H9 (cell line): ENCODE data around the gene REV1. TPM values are rescaled to one million over a fixed set of nuclear protein-coding genes. Genes with fewer than 3 reads are reported as not detected.

Experiments used
- DNase-seq: peaks from one replicate; pipeline ENCODE4 v3.0.0-alpha.2; 2017
- H2AFZ ChIP-seq: one replicate; pipeline ENCODE4 v1.6.1; 2013; ENCODE audit warnings: mild to moderate bottlenecking, low read length, control low read depth, moderate library complexity
- H2AK5ac ChIP-seq: 2 replicates; pipeline ENCODE4 v1.6.1; 2013; ENCODE audit warnings: low read length, control low read depth, mixed read lengths; ENCODE audit not compliant: insufficient read length
- H2BK120ac ChIP-seq: one replicate; pipeline ENCODE4 v1.6.1; 2013; ENCODE audit warnings: low read depth, mild to moderate bottlenecking, low read length, control low read depth, inconsistent platforms; ENCODE audit not compliant: poor library complexity, severe bottlenecking
- H2BK12ac ChIP-seq: 2 replicates; pipeline ENCODE4 v1.6.1; 2013; ENCODE audit warnings: low read length, control low read depth, mixed read lengths, low read depth; ENCODE audit not compliant: insufficient read length
- H2BK15ac ChIP-seq: 2 replicates; pipeline ENCODE4 v1.6.1; 2013; ENCODE audit warnings: low read depth, low read length, control low read depth
- H2BK20ac ChIP-seq: one replicate; pipeline ENCODE4 v1.6.1; 2013; ENCODE audit warnings: low read depth, mild to moderate bottlenecking, low read length, control low read depth, inconsistent platforms; ENCODE audit not compliant: poor library complexity, severe bottlenecking
- H2BK5ac ChIP-seq: 2 replicates; pipeline ENCODE4 v1.6.1; 2013; ENCODE audit warnings: low read length, control low read depth, mixed read lengths; ENCODE audit not compliant: insufficient read length
- H3K14ac ChIP-seq: 2 replicates; pipeline ENCODE4 v1.6.1; 2013; ENCODE audit warnings: low read length, control low read depth; ENCODE audit not compliant: insufficient read depth
- H3K18ac ChIP-seq: 2 replicates; pipeline ENCODE4 v1.6.1; 2013; ENCODE audit warnings: low read depth, mild to moderate bottlenecking, mixed read lengths, low read length, control low read depth; ENCODE audit not compliant: insufficient read length
- H3K23ac ChIP-seq: 2 replicates; pipeline ENCODE4 v1.6.1; 2013; ENCODE audit warnings: low read length, control low read depth, mixed read lengths, low read depth; ENCODE audit not compliant: insufficient read length
- H3K23me2 ChIP-seq: 2 replicates; pipeline ENCODE4 v1.6.1; 2013; ENCODE audit warnings: low read depth, mild to moderate bottlenecking, mixed read lengths, low read length, control low read depth; ENCODE audit not compliant: insufficient read length, poor library complexity, severe bottlenecking
- H3K27ac ChIP-seq: 2 replicates; pipeline ENCODE4 v1.5.1; 2013; ENCODE audit warnings: low read length, control low read depth, mixed read lengths, low read depth; ENCODE audit not compliant: insufficient read length
- H3K27me3 ChIP-seq: 2 replicates; pipeline ENCODE4 v1.6.1; 2013; ENCODE audit warnings: low read length, control low read depth, inconsistent platforms; ENCODE audit not compliant: insufficient read depth
- H3K4ac ChIP-seq: 2 replicates; pipeline ENCODE4 v1.6.1; 2013; ENCODE audit warnings: low read depth, mild to moderate bottlenecking, control low read depth, inconsistent platforms, low read length, moderate library complexity
- H3K4me1 ChIP-seq: 2 replicates; pipeline ENCODE4 v1.6.1; 2013; ENCODE audit warnings: low read length, control low read depth, inconsistent platforms; ENCODE audit not compliant: insufficient read depth
- H3K4me2 ChIP-seq: 2 replicates; pipeline ENCODE4 v1.6.1; 2013; ENCODE audit warnings: low read length, control low read depth, mixed read lengths; ENCODE audit not compliant: insufficient read length, insufficient read depth
- H3K56ac ChIP-seq: 2 replicates; pipeline ENCODE4 v1.6.1; 2013; ENCODE audit warnings: low read depth, mild to moderate bottlenecking, mixed read lengths, low read length, control low read depth; ENCODE audit not compliant: insufficient read length
- H3K79me1 ChIP-seq: 2 replicates; pipeline ENCODE4 v1.6.1; 2013; ENCODE audit warnings: low read depth, mild to moderate bottlenecking, moderate library complexity, low read length, control low read depth, inconsistent platforms; ENCODE audit not compliant: insufficient read depth, poor library complexity, severe bottlenecking
- H3K79me2 ChIP-seq: 2 replicates; pipeline ENCODE4 v1.6.1; 2013; ENCODE audit warnings: low read length, control low read depth, inconsistent platforms; ENCODE audit not compliant: insufficient read depth
- H3K9ac ChIP-seq: 2 replicates; pipeline ENCODE4 v1.6.1; 2013; ENCODE audit warnings: low read length, control low read depth, mixed read lengths; ENCODE audit not compliant: insufficient read length; ENCODE audit errors: extremely low read depth
- H3K9me3 ChIP-seq: one replicate; pipeline ENCODE4 v1.6.1; 2013; ENCODE audit warnings: low read depth, low read length, inconsistent platforms; ENCODE audit not compliant: control insufficient read depth
- H3T11ph ChIP-seq: one replicate; pipeline ENCODE4 v1.6.1; 2013; ENCODE audit warnings: mild to moderate bottlenecking, low read length, control low read depth, inconsistent platforms
- H4K20me1 ChIP-seq: one replicate; pipeline ENCODE4 v1.6.1; 2013; ENCODE audit not compliant: control insufficient read depth, insufficient read length, insufficient read depth
- H4K5ac ChIP-seq: 2 replicates; pipeline ENCODE4 v1.6.1; 2013; ENCODE audit warnings: low read depth, mild to moderate bottlenecking, mixed read lengths, low read length, control low read depth; ENCODE audit not compliant: insufficient read length
- H4K8ac ChIP-seq: replicated peaks from 2 replicates; pipeline ENCODE4 v1.6.1; 2013; ENCODE audit warnings: low read length, control low read depth, mixed read lengths, low read depth; ENCODE audit not compliant: insufficient read length
- H4K91ac ChIP-seq: 2 replicates; pipeline ENCODE4 v1.6.1; 2013; ENCODE audit warnings: low read depth, mild to moderate bottlenecking, moderate library complexity, mixed read lengths, low read length, control low read depth; ENCODE audit not compliant: insufficient read length
- H3K27ac Mint-ChIP-seq, 3 experiments: 2 replicates in 2 of 3; 3 replicates in 1 of 3; pipeline ENCODE4 v1.8.0; 2020 to 2021; ENCODE audit warnings: mixed read lengths in 3 of 3, mild to moderate bottlenecking in 1 of 3, moderate library complexity in 1 of 3
- H3K27me3 Mint-ChIP-seq: 2 replicates; pipeline ENCODE4 v1.8.0; 2021; ENCODE audit warnings: low read depth, mild to moderate bottlenecking, moderate library complexity, mixed read lengths
- H3K36me3 Mint-ChIP-seq, 3 experiments: 2 replicates in 2 of 3; 3 replicates in 1 of 3; pipeline ENCODE4 v1.8.0; 2020 to 2021; ENCODE audit warnings: low read depth in 3 of 3, mixed read lengths in 3 of 3; ENCODE audit not compliant: insufficient read depth in 1 of 3
- H3K4me1 Mint-ChIP-seq, 2 experiments: 2 replicates each; pipeline ENCODE4 v1.8.0; 2020; ENCODE audit warnings: mixed read lengths in 2 of 2
- H3K4me3 Mint-ChIP-seq, 2 experiments: 2 replicates in 1 of 2; 3 replicates in 1 of 2; pipeline ENCODE4 v1.8.0; 2020 to 2021; ENCODE audit warnings: mild to moderate bottlenecking in 2 of 2, mixed read lengths in 2 of 2, moderate library complexity in 1 of 2
- H3K9me3 Mint-ChIP-seq, 2 experiments: 2 replicates in 1 of 2; 3 replicates in 1 of 2; pipeline ENCODE4 v1.8.0; 2020; ENCODE audit warnings: mild to moderate bottlenecking in 2 of 2, mixed read lengths in 2 of 2, moderate library complexity in 1 of 2
- CTCF ChIP-seq: fragments of 200-600 bp; sonication (generic); conservative IDR thresholded peaks from 3 replicates; pipeline ENCODE4 v1.8.0; 2021; ENCODE audit warnings: antibody characterized with exemption, mild to moderate bottlenecking
- WGBS: extraction: QIAGEN DNeasy Blood & Tissue Kit; methylation state at CpG from one replicate; pipeline ENCODE4 v1.1.7; 2013; ENCODE audit warnings: missing lambda C conversion rate, low lambda C conversion rate, mixed read lengths; ENCODE audit not compliant: insufficient read length; ENCODE audit errors: extremely low coverage; 5-methylcytosine and 5-hydroxymethylcytosine counted together
- total RNA-seq: library from RNA; stranded (reverse); gene quantifications from 2 replicates; pipeline ENCODE4 v1.2.1, GENCODE V29; 2021

The REV1 gene
- total RNA-seq, 1 experiment from 2014 or later: 41.6 TPM

- Histone ChIP-seq H3K79me2 (peaks cover 2% of the 10 kb centered on the region; the same call in 1 of the 2 replicates), H4K20me1 (no peaks in the 10 kb centered on the region), H2BK20ac (no peak overlapping the region), H3K56ac (no peak overlapping the region), H3K23ac (no peak overlapping the region), H3K4me1 (no peaks in the 10 kb centered on the region), H2AK5ac (no peak overlapping the region), H2BK12ac (no peak overlapping the region), H3K14ac (no peak overlapping the region), H3K9ac (no peak overlapping the region), H3K79me1 (no peaks in the 10 kb centered on the region), H2BK15ac (no peak overlapping the region), H2AFZ (no peak overlapping the region), H3K18ac (no peak overlapping the region), H3T11ph (no peak overlapping the region), H3K9me3 (no peaks in the 10 kb centered on the region), H4K91ac (no peak overlapping the region), H3K27me3 (no peaks in the 10 kb centered on the region), H3K23me2 (no peaks in the 10 kb centered on the region), H3K4ac (no peak overlapping the region), H4K8ac (no peak overlapping the region), H3K4me2 (no peak overlapping the region), H2BK5ac (no peak overlapping the region), H4K5ac (no peak overlapping the region), H2BK120ac (no peak overlapping the region), H3K27ac (no peak overlapping the region)
- DNase-seq: no peak
- TF ChIP-seq CTCF: no peak
- no peaks in the 10 kb centered on the region for H3K27me3 Mint-ChIP-seq
- no CpG with 5 or more reads among the region's 12 CpGs for WGBS
- peaks cover 17 to 52% (median 50%) of the 10 kb centered on the region in 3 experiments; a peak in 6 of 7 replicates for H3K36me3 Mint-ChIP-seq
- peaks cover 0 to 3% of the 10 kb centered on the region in 2 experiments; a peak in 2 of 4 replicates for H3K4me1 Mint-ChIP-seq
- H3K9me3 Mint-ChIP-seq: no peaks in the 10 kb centered on the region
- peak overlapping the region; percentile 6 to 94 (median 42); a peak in 5 of 7 replicates for H3K27ac Mint-ChIP-seq
- no peak overlapping the region for H3K4me3 Mint-ChIP-seq
These were observed 58.1 kb downstream of the REV1 start for GRCh38 chr2:99431587-99432275.
